ENCODE data around the gene ARMH4. TPM values are rescaled to one million over a fixed set of nuclear protein-coding genes. Genes with fewer than 3 reads are reported as not detected.

Gene ARMH4
- total RNA-seq, 1 experiment from 2014 or later: 42.6 TPM

DNA sequence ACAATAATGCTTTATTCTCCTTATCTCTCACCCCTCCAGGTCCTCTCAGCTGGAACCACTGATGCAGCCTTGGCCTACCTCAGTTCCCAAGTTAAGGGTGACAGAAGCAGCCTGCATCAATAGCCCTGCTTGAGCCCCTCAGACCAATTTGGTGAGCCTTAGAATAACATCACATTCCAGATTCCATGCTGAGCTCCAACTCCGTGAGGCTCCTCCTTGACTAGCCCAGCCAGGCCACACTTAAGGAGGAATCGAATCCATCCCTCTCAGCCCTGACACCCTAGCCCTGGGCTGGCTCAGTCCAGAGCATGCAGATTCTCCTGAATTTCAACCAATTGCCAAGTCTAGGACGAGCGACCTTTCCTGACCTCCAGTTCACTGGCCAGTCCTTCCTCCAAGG is 91.1 kb downstream of the ARMH4 start:
- Histone ChIP-seq H3K9me3 (ENCODE audit: control insufficient read depth, low read depth, low read length) (no peaks in the 10 kb centered on the region), H3K9ac (ENCODE audit: extremely low read depth, insufficient read length, low read length) (no peak overlapping the region), H2BK5ac (ENCODE audit: insufficient read length, low read length) (no peak overlapping the region), H2AK5ac (ENCODE audit: insufficient read length, low read length) (no peak overlapping the region), H3T11ph (ENCODE audit: low read length) (no peak overlapping the region), H3K56ac (ENCODE audit: insufficient read length, low read depth, low read length) (no peak overlapping the region), H2BK12ac (ENCODE audit: insufficient read length, low read depth, low read length) (no peak overlapping the region), H3K79me1 (ENCODE audit: insufficient read depth, low read depth, low read length, poor library complexity, severe bottlenecking) (no peaks in the 10 kb centered on the region), H2BK15ac (ENCODE audit: low read depth, low read length) (no peak overlapping the region), H3K14ac (ENCODE audit: insufficient read depth, low read length) (no peak overlapping the region), H3K23me2 (ENCODE audit: insufficient read length, low read depth, low read length, poor library complexity, severe bottlenecking) (no peaks in the 10 kb centered on the region), H4K5ac (ENCODE audit: insufficient read length, low read depth, low read length) (no peak overlapping the region), H3K27ac (ENCODE audit: insufficient read length, low read depth, low read length) (no peak overlapping the region), H2AFZ (ENCODE audit: low read length) (no peak overlapping the region), H3K79me2 (ENCODE audit: insufficient read depth, low read length) (no peaks in the 10 kb centered on the region), H3K27me3 (ENCODE audit: insufficient read depth, low read length) (no peaks in the 10 kb centered on the region), H2BK120ac (ENCODE audit: low read depth, low read length, poor library complexity, severe bottlenecking) (no peak overlapping the region), H3K23ac (ENCODE audit: insufficient read length, low read depth, low read length) (no peak overlapping the region), H2BK20ac (ENCODE audit: low read depth, low read length, poor library complexity, severe bottlenecking) (no peak overlapping the region), H3K4me1 (ENCODE audit: insufficient read depth, low read length) (no peaks in the 10 kb centered on the region), H3K18ac (ENCODE audit: insufficient read length, low read depth, low read length) (no peak overlapping the region), H3K4me2 (ENCODE audit: insufficient read depth, insufficient read length, low read length) (no peak overlapping the region), H4K20me1 (ENCODE audit: control insufficient read depth, insufficient read depth, insufficient read length) (no peaks in the 10 kb centered on the region), H4K8ac (replicated peaks; ENCODE audit: insufficient read length, low read depth, low read length) (no peak overlapping the region), H3K4ac (ENCODE audit: low read depth, low read length) (no peak overlapping the region), H4K91ac (ENCODE audit: insufficient read length, low read depth, low read length) (no peak overlapping the region)
- Mint-ChIP-seq H3K27me3 (ENCODE audit: low read depth) (no peaks in the 10 kb centered on the region), H3K9me3 (no peaks in the 10 kb centered on the region), H3K27ac (peak overlapping the region; percentile 30 to 55 (median 38); a peak in 3 of 7 replicates), H3K36me3 (ENCODE audit: insufficient read depth in 1 of 3, low read depth in 3 of 3) (no peaks in the 10 kb centered on the region), H3K4me1 (peaks cover 7 to 15% of the 10 kb centered on the region in 2 experiments), H3K4me3 (no peak overlapping the region)
- TF ChIP-seq, protein P1, sequence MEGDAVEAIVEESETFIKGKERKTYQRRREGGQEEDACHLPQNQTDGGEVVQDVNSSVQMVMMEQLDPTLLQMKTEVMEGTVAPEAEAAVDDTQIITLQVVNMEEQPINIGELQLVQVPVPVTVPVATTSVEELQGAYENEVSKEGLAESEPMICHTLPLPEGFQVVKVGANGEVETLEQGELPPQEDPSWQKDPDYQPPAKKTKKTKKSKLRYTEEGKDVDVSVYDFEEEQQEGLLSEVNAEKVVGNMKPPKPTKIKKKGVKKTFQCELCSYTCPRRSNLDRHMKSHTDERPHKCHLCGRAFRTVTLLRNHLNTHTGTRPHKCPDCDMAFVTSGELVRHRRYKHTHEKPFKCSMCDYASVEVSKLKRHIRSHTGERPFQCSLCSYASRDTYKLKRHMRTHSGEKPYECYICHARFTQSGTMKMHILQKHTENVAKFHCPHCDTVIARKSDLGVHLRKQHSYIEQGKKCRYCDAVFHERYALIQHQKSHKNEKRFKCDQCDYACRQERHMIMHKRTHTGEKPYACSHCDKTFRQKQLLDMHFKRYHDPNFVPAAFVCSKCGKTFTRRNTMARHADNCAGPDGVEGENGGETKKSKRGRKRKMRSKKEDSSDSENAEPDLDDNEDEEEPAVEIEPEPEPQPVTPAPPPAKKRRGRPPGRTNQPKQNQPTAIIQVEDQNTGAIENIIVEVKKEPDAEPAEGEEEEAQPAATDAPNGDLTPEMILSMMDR (conservative IDR thresholded peaks at IDR 0.05): no peak
- no CpG with 5 or more reads among the region's 4 CpGs for WGBS (ENCODE audit: extremely low coverage, insufficient read length, low lambda C conversion rate)
- DNase-seq: peak; percentile 35

All from H9 (cell line).